Measurements from ENCODE around the gene BTN3A1.

GRCh38 chr6:26428206-26428605 lies 26.1 kb downstream of the BTN3A1 start:
- TF ChIP-seq CTCF (IDR thresholded peaks at IDR 0.05; ENCODE audit: low read depth, low read length, poor library complexity, severe bottlenecking) (no peak), EZH2phosphoT487 (IDR thresholded peaks at IDR 0.05; ENCODE audit: borderline replicate concordance, low read length) (no peak)

All from DOHH2 (cell line).